Uterus (tissue), 4 donors: Measurements from ENCODE around the gene RAD9B. TPM values are rescaled to one million over a fixed set of nuclear protein-coding genes. Genes with fewer than 3 reads are reported as not detected.
"Not testable (repeated sequence)": the region's sequence is repeated elsewhere in the genome, so short reads cannot be mapped to it uniquely, and the experiment has no call there.

Experiments used
- DNase-seq, 2 donors: peaks; one replicate each; pipeline ENCODE4 v3.0.0-alpha.2; 2019 to 2020
- H3K27ac ChIP-seq, 2 donors: fragments of 200-600 bp; sonication (generic); 1 replicate in 1 of 2; 2 replicates in 1 of 2; pipeline ENCODE4 v1.5.1; 2016 to 2018
- H3K27me3 ChIP-seq, 2 donors: fragments of 200-600 bp; sonication (generic); one replicate each; pipeline ENCODE4 v1.5.1; 2018 to 2019; ENCODE audit warnings: control low read depth in 1 of 2
- H3K36me3 ChIP-seq, 2 donors: fragments of 200-600 bp; sonication (generic); one replicate each; pipeline ENCODE4 v1.5.1; 2019; ENCODE audit warnings: control low read depth in 1 of 2
- H3K4me1 ChIP-seq, 2 donors: fragments of 200-600 bp; sonication (generic); one replicate each; pipeline ENCODE4 v1.5.1; 2018 to 2019; ENCODE audit warnings: control low read depth in 1 of 2
- H3K4me3 ChIP-seq, 2 donors: fragments of 200-600 bp; sonication (generic); 1 replicate in 1 of 2; 2 replicates in 1 of 2; pipeline ENCODE4 v1.5.1; 2018 to 2019; ENCODE audit warnings: mild to moderate bottlenecking in 1 of 2
- H3K9me3 ChIP-seq, 2 donors: fragments of 200-600 bp; sonication (generic); one replicate each; pipeline ENCODE4 v1.5.1; 2019; ENCODE audit warnings: control low read depth in 1 of 2
- CTCF ChIP-seq, 4 experiments: fragments of 200-600 bp in 2 of 4; fragments of 450-650 bp in 2 of 4; sonication (generic) in 2 of 4; IDR thresholded peaks; one replicate each; pipeline ENCODE4 v1.5.1; 2016 to 2019; ENCODE audit warnings: antibody characterized with exemption in 4 of 4, mild to moderate bottlenecking in 2 of 4, moderate library complexity in 1 of 4
- POLR2A ChIP-seq, 2 donors: fragments of 450-650 bp; IDR thresholded peaks; one replicate each; pipeline ENCODE4 v1.6.1; 2016; ENCODE audit warnings: antibody characterized with exemption in 2 of 2, mild to moderate bottlenecking in 1 of 2, moderate library complexity in 1 of 2
- intact Hi-C: fragments of 100-400 bp; cut with DNase I; formaldehyde crosslinking; loops from one replicate; pipeline ENCODE4 v1.15.1; 2023; ENCODE audit warnings: low total_unique reads
- total RNA-seq, 4 donors: library from RNA; depleted of rRNA in 3 of 4; stranded (reverse); fragments of >200 nt in 3 of 4; gene quantifications; one replicate each; pipeline versions ENCODE4 v1.1.0 to v1.2.4, GENCODE V29; 2014 to 2023
- donor health status: DM: yes; HTN: yes; CAD: no.

RAD9B gene
- total RNA-seq, 4 donors from 2014 or later, result 0.88 to 8.4 (median 1.2) TPM; not detected in 1

DNA sequence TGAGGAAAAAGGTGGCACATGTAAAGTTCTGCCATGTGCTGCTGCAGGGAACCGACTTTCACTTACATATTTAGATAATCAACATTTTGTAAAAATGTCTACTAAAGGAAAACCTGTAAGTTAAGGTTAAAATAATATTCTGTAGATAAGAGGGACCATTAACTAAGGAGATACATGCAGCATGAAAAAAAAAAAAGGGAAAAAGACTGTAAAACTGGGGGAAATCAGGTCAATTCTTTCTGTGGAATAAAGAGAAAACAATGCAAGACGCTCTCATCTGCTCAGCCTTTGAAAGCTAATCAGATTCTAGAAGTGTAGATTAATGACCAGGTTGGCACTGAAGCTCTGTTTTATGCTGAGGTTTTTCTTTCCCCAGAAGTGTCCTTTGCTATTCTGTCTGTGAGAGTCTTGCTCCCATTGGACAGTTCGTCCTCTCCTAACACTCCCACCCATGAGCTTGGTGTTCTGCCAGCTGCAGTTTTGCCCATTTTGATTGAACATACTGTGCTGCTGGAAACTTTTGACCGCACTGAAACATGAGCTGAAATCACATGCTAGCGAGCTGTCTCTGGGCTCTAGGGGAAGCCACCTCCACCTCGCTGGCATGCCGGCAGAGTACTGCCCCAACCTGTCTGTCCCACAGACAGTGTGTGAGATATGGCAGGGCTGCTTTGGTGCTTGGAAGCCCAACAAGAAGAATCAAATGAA lies 41.3 kb downstream of the RAD9B start:
- peak overlapping the region; percentile 83 to 84 for H3K27ac ChIP-seq
- TF ChIP-seq POLR2A (IDR thresholded peaks at IDR 0.05) (no peak), CTCF (IDR thresholded peaks at IDR 0.05) (no peak)
- intact Hi-C loops, result no loop called here
- H3K9me3 ChIP-seq, result no peaks in the 10 kb centered on the region
- no peaks in the 10 kb centered on the region for H3K27me3 ChIP-seq
- H3K4me3 ChIP-seq, result no peak overlapping the region
- H3K4me1 ChIP-seq, result peaks cover 0 to 7% of the 10 kb centered on the region in 2 donors
- DNase-seq, result peak; percentile 94 to 96
- no peaks in the 10 kb centered on the region for H3K36me3 ChIP-seq

DNA sequence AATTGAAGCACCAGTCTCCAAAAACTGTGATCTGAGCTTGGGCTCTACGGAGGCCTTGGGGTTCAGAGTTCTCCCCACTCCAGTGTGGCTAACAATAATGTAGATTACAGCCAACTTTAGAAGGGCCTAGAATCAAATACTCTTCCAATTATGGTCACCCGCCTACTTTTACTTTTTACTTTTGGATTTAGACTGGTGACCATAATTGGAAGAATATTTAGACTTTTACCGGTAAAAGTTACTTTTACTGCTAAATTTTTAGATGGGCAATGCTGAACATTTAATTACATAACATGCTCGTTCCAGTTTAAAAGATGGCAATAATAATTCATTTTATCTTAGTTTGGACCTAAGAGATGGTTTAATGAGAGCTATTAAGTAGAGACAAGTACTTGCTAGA lies 41.8 kb downstream of the RAD9B start:
- intact Hi-C loops, result no loop called here
- Histone ChIP-seq H3K36me3 (no peaks in the 10 kb centered on the region), H3K4me3 (no peak overlapping the region), H3K27ac (peak overlapping the region; percentile 83 to 84), H3K4me1 (peaks cover 4 to 7% of the 10 kb centered on the region in 2 donors), H3K27me3 (no peaks in the 10 kb centered on the region), H3K9me3 (no peaks in the 10 kb centered on the region)
- TF ChIP-seq CTCF (IDR thresholded peaks at IDR 0.05) (no peak), POLR2A (IDR thresholded peaks at IDR 0.05) (no peak)
- DNase-seq, result no peak

- H3K36me3 ChIP-seq, H3K4me3 ChIP-seq, H3K4me1 ChIP-seq, DNase-seq, H3K9me3 ChIP-seq, H3K27me3 ChIP-seq, intact Hi-C loops: not testable (repeated sequence)
- H3K27ac ChIP-seq, result peak overlapping the region in 1 of 2 donors; percentile 83
Observed at GRCh38 chr12:110545259-110545658, 43.1 kb downstream of the RAD9B start.

GRCh38 chr12:110545812-110546211 lies 43.7 kb downstream of the RAD9B start:
- DNase-seq, result no peak
- Histone ChIP-seq H3K4me1 (peaks cover 4 to 7% of the 10 kb centered on the region in 2 donors), H3K9me3 (no peaks in the 10 kb centered on the region), H3K4me3 (no peak overlapping the region), H3K27ac (peak overlapping the region; percentile 5 to 83), H3K36me3 (no peaks in the 10 kb centered on the region), H3K27me3 (no peaks in the 10 kb centered on the region)
- intact Hi-C loops, result no loop called here
- TF ChIP-seq CTCF (IDR thresholded peaks at IDR 0.05) (no peak), POLR2A (IDR thresholded peaks at IDR 0.05) (no peak)

- Histone ChIP-seq H3K27ac (peak overlapping the region; percentile 5 to 83), H3K36me3 (no peaks in the 10 kb centered on the region), H3K9me3 (no peaks in the 10 kb centered on the region), H3K4me3 (no peak overlapping the region), H3K4me1 (peaks cover 4 to 7% of the 10 kb centered on the region in 2 donors), H3K27me3 (no peaks in the 10 kb centered on the region)
- intact Hi-C loops, result no loop called here
- DNase-seq, result no peak
- TF ChIP-seq CTCF (IDR thresholded peaks at IDR 0.05) (peak in 1 of 4 experiments; percentile 2), POLR2A (IDR thresholded peaks at IDR 0.05) (no peak)
Observed at GRCh38 chr12:110546339-110546738, 44.2 kb downstream of the RAD9B start.
